Measurements from ENCODE around the gene GABRQ.

DNA sequence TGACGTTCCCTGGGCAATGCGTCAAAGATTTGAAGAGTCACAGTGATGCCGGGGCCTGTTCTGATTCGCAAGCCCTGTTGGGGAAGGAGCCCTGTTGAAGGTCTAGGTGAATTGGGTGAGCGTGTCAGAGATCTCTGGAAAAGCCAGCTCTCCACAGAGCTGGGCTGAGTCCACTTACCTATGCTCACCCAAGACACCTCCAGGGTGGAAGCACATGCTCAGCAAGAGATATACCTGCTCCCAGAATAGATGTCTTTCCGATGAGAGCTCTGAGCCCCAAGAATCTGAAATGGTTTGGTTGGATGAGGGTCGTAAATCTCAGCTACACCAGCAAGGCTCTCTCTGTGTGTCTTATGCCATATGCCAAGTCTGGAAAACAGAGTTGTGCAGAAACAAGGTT, 1.7 kb downstream of the GABRQ start:
- no peak for TF ChIP-seq CTCF (IDR thresholded peaks at IDR 0.05)
- no peak for TF ChIP-seq POLR2A (IDR thresholded peaks at IDR 0.05)
